SK-N-SH treated with all-trans-retinoic acid at 6 μM for 48 hours (cell line): ENCODE data around the gene ZNF789.

ENCODE experiments used
- ARNTL ChIP-seq: fragments of 450-650 bp; formaldehyde crosslinking; IDR thresholded peaks from 2 replicates; pipeline ENCODE4 v1.5.0; 2020; ENCODE audit warnings: low read depth, mild to moderate bottlenecking, moderate library complexity, borderline replicate concordance
- CREB5 ChIP-seq: fragments of 250-450 bp; sonication (Bioruptor Pico); IDR thresholded peaks from 2 replicates; pipeline ENCODE4 v1.5.1; 2020; ENCODE audit warnings: low read depth, mild to moderate bottlenecking, moderate library complexity
- CSRNP3 ChIP-seq: fragments of 250-450 bp; sonication (Bioruptor Pico); IDR thresholded peaks from 2 replicates; pipeline ENCODE4 v1.5.1; 2021; ENCODE audit warnings: mild to moderate bottlenecking, moderate library complexity
- ESRRG ChIP-seq: fragments of 250-450 bp; sonication (Bioruptor Pico); IDR thresholded peaks from 2 replicates; pipeline ENCODE4 v1.6.1; 2021; ENCODE audit warnings: mild to moderate bottlenecking
- SNAI2 ChIP-seq: fragments of 250-450 bp; sonication (Bioruptor Pico); IDR thresholded peaks from 2 replicates; pipeline ENCODE4 v1.5.0; 2020; ENCODE audit warnings: mild to moderate bottlenecking, moderate library complexity
- ZC3H10 ChIP-seq: fragments of 250-450 bp; sonication (Bioruptor Pico); IDR thresholded peaks from 2 replicates; pipeline ENCODE4 v1.5.1; 2021; ENCODE audit warnings: mild to moderate bottlenecking, moderate library complexity
- ZFP3 ChIP-seq: fragments of 250-450 bp; sonication (Bioruptor Pico); IDR thresholded peaks from 2 replicates; pipeline ENCODE4 v1.5.0; 2020; ENCODE audit warnings: mild to moderate bottlenecking, moderate library complexity
- ZFP30 ChIP-seq: fragments of 450-650 bp; formaldehyde crosslinking; IDR thresholded peaks from 2 replicates; pipeline ENCODE4 v1.5.0; 2022; ENCODE audit warnings: mild to moderate bottlenecking, moderate library complexity
- ZNF565 ChIP-seq: fragments of 450-650 bp; formaldehyde crosslinking; conservative IDR thresholded peaks from 2 replicates; pipeline ENCODE4 v1.5.0; 2020; ENCODE audit warnings: low read depth, mild to moderate bottlenecking, moderate library complexity
- ZNF8 ChIP-seq: fragments of 450-650 bp; formaldehyde crosslinking; IDR thresholded peaks from 2 replicates; pipeline ENCODE4 v1.5.0; 2020; ENCODE audit warnings: mild to moderate bottlenecking, moderate library complexity
- TF ChIP-seq, protein P1 (sequence below): fragments of 250-450 bp; sonication (Bioruptor Pico); IDR thresholded peaks from 2 replicates; pipeline ENCODE4 v1.5.0; 2020; ENCODE audit warnings: mild to moderate bottlenecking, moderate library complexity

DNA sequence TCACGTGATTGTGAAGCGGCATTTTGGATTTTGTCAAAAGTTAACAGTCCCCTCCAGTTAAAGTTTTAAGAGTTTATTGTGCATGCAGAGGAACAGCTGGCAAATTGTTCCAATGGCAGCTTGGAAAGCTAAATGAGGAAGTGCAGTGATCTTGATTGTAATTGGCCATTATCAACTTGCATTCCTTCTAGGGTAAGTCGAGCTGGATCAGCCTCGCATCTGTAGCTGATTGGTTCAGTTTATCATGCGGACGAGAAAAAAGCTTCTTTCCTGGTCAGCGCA lies 566 bp downstream of the ZNF789 start:
- TF ChIP-seq ZNF565 (CRISPR knock-in tag) (no peak), ZC3H10 (CRISPR knock-in tag) (no peak), CSRNP3 (no peak), ZFP3 (CRISPR knock-in tag) (no peak), ZNF8 (CRISPR knock-in tag) (no peak), SNAI2 (CRISPR knock-in tag) (no peak), ARNTL (CRISPR knock-in tag) (no peak), ZFP30 (no peak), CREB5 (CRISPR knock-in tag) (no peak), ESRRG (CRISPR knock-in tag) (no peak)
- TF ChIP-seq, protein P1, sequence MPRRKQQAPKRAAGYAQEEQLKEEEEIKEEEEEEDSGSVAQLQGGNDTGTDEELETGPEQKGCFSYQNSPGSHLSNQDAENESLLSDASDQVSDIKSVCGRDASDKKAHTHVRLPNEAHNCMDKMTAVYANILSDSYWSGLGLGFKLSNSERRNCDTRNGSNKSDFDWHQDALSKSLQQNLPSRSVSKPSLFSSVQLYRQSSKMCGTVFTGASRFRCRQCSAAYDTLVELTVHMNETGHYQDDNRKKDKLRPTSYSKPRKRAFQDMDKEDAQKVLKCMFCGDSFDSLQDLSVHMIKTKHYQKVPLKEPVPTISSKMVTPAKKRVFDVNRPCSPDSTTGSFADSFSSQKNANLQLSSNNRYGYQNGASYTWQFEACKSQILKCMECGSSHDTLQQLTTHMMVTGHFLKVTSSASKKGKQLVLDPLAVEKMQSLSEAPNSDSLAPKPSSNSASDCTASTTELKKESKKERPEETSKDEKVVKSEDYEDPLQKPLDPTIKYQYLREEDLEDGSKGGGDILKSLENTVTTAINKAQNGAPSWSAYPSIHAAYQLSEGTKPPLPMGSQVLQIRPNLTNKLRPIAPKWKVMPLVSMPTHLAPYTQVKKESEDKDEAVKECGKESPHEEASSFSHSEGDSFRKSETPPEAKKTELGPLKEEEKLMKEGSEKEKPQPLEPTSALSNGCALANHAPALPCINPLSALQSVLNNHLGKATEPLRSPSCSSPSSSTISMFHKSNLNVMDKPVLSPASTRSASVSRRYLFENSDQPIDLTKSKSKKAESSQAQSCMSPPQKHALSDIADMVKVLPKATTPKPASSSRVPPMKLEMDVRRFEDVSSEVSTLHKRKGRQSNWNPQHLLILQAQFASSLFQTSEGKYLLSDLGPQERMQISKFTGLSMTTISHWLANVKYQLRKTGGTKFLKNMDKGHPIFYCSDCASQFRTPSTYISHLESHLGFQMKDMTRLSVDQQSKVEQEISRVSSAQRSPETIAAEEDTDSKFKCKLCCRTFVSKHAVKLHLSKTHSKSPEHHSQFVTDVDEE (CRISPR knock-in tag) = no peak
